ENCODE results near the gene FNDC3B.

DNA sequence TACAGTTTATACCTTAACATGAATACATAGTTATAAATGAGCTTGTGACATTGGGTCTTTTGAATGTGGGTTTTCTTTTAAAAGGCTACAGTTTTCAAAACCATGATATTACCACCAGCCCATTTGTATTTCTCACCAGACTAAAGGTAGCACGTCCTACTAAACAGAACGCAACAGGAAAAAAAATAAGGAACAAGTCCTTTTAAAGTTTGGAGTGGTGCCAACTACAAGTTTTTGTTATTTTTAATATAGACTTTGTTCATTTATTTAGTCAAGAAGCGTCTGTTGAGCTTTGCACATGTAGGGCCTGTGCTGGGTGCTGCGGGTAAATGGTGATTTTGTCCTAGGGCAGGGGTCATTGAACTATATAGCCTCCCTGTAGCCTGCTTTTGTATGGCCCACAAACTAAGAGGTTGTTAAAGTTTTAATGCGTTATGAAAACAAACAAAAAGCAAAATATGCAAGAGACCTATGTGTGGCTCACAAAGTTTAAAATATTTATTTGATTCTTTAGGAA, 244.5 kb downstream of the FNDC3B start:
- TF ChIP-seq, protein P1, sequence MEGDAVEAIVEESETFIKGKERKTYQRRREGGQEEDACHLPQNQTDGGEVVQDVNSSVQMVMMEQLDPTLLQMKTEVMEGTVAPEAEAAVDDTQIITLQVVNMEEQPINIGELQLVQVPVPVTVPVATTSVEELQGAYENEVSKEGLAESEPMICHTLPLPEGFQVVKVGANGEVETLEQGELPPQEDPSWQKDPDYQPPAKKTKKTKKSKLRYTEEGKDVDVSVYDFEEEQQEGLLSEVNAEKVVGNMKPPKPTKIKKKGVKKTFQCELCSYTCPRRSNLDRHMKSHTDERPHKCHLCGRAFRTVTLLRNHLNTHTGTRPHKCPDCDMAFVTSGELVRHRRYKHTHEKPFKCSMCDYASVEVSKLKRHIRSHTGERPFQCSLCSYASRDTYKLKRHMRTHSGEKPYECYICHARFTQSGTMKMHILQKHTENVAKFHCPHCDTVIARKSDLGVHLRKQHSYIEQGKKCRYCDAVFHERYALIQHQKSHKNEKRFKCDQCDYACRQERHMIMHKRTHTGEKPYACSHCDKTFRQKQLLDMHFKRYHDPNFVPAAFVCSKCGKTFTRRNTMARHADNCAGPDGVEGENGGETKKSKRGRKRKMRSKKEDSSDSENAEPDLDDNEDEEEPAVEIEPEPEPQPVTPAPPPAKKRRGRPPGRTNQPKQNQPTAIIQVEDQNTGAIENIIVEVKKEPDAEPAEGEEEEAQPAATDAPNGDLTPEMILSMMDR (IDR thresholded peaks at IDR 0.05) = no peak
- no peak for TF ChIP-seq EZH2 (IDR thresholded peaks at IDR 0.05; ENCODE audit: borderline replicate concordance, insufficient read depth, low read depth, low read length, poor library complexity, severe bottlenecking)

All from B cell (primary cell).